SK-N-SH (cell line): ENCODE measurements around the gene SLC30A2. TPM values are rescaled to one million over a fixed set of nuclear protein-coding genes. Genes with fewer than 3 reads are reported as not detected.

Source experiments
- CTCF ChIA-PET: fragments of 300-600, 350-600 bp; formaldehyde crosslinking; extraction: SDS; loops from one replicate; lab custom pipeline; 2021; lab: Yijun Ruan, JAX
- POLR2A ChIA-PET: fragments of 350-600 bp; sonication (Branson Sonifier 250); formaldehyde crosslinking; extraction: SDS; loops from one replicate; lab custom pipeline; 2020; ENCODE audit warnings: antibody characterized with exemption, inconsistent platforms; lab: Yijun Ruan, JAX
- DNase-seq: peaks from one replicate; pipeline ENCODE4 v3.0.0; 2012
- H2AFZ ChIP-seq: fragments of 200-600 bp; sonication (generic); 2 replicates; pipeline ENCODE4 v1.8.1; 2016; ENCODE audit warnings: antibody characterized with exemption, mild to moderate bottlenecking, low read depth
- H3F3A ChIP-seq: fragments of 200-600 bp; sonication (generic); replicated peaks from 2 replicates; pipeline ENCODE3; 2016; ENCODE audit warnings: antibody characterized with exemption, mild to moderate bottlenecking; ENCODE audit not compliant: insufficient read depth
- H3K27ac ChIP-seq, 2 experiments: fragments of 200-500 bp in 1 of 2; fragments of 200-600 bp in 1 of 2; sonication (Bioruptor generic) in 1 of 2; sonication (generic), shearing (Covaris generic) in 1 of 2; 2 replicates each; pipeline versions ENCODE4 v1.5.1 to v1.6.1; 2014 to 2016; ENCODE audit warnings: low read depth in 2 of 2, inconsistent platforms in 1 of 2, low read length in 1 of 2, mild to moderate bottlenecking in 1 of 2, mixed read lengths in 1 of 2
- H3K27me3 ChIP-seq: fragments of 200-600 bp; sonication (generic), shearing (Covaris generic); 2 replicates; pipeline ENCODE4 v1.6.1; 2016; ENCODE audit warnings: mixed run types; ENCODE audit not compliant: insufficient read depth
- H3K36me3 ChIP-seq, 2 experiments: fragments of 200-500 bp in 1 of 2; fragments of 200-600 bp in 1 of 2; sonication (Bioruptor generic) in 1 of 2; sonication (generic) in 1 of 2; replicated peaks in 1 of 2; 2 replicates each; pipeline versions ENCODE3 to v1.5.1; 2014 to 2016; ENCODE audit warnings: low read length in 1 of 2, mild to moderate bottlenecking in 1 of 2; ENCODE audit not compliant: insufficient read depth in 2 of 2, control insufficient read depth in 1 of 2
- H3K4me1 ChIP-seq, 2 experiments: fragments of 200-500 bp in 1 of 2; fragments of 200-600 bp in 1 of 2; sonication (Bioruptor generic) in 1 of 2; sonication (generic), shearing (Covaris generic) in 1 of 2; 2 replicates each; pipeline versions ENCODE4 v1.5.1 to v1.6.1; 2014 to 2016; ENCODE audit warnings: low read depth in 1 of 2, low read length in 1 of 2, mixed run types in 1 of 2; ENCODE audit not compliant: insufficient read depth in 2 of 2, control insufficient read depth in 1 of 2
- H3K4me2 ChIP-seq: fragments of 200-600 bp; sonication (generic), shearing (Covaris generic); 2 replicates; pipeline ENCODE4 v1.6.1; 2017; ENCODE audit warnings: mixed run types
- H3K4me3 ChIP-seq, 2 experiments: fragments of 200-500 bp in 1 of 2; fragments of 200-600 bp in 1 of 2; sonication (Bioruptor generic) in 1 of 2; sonication (generic), shearing (Covaris generic) in 1 of 2; 2 replicates each; pipeline versions ENCODE4 v1.5.1 to v1.8.1; 2014 to 2016; ENCODE audit warnings: low read depth in 2 of 2, inconsistent platforms in 1 of 2, low read length in 1 of 2, mild to moderate bottlenecking in 1 of 2, mixed read lengths in 1 of 2, moderate library complexity in 1 of 2
- H3K79me2 ChIP-seq: fragments of 200-600 bp; sonication (generic); 2 replicates; pipeline ENCODE4 v1.8.1; 2017; ENCODE audit warnings: mild to moderate bottlenecking; ENCODE audit not compliant: insufficient read depth
- H3K9ac ChIP-seq: fragments of 200-600 bp; sonication (generic); 2 replicates; pipeline ENCODE4 v1.6.1; 2017; ENCODE audit warnings: mixed run types
- H3K9me2 ChIP-seq: fragments of 200-600 bp; sonication (generic); 2 replicates; pipeline ENCODE4 v1.6.1; 2017; ENCODE audit warnings: mixed run types
- H3K9me3 ChIP-seq: fragments of 200-600 bp; sonication (generic); 2 replicates; pipeline ENCODE4 v1.6.1; 2017; ENCODE audit warnings: mixed run types, mild to moderate bottlenecking, moderate library complexity
- H4K20me1 ChIP-seq: fragments of 200-600 bp; sonication (generic); 2 replicates; pipeline ENCODE4 v1.6.1; 2017; ENCODE audit warnings: mild to moderate bottlenecking, mixed run types; ENCODE audit not compliant: insufficient read depth
- EZH2phosphoT487 ChIP-seq: fragments of 200-600 bp; sonication (generic); IDR thresholded peaks from 2 replicates; pipeline ENCODE4 v1.6.1; 2017; ENCODE audit warnings: low read depth, mixed run types, mild to moderate bottlenecking, antibody characterized with exemption, moderate library complexity, borderline replicate concordance
- MXI1 ChIP-seq: IDR thresholded peaks from 2 replicates; pipeline ENCODE4 v1.6.1; 2012; ENCODE audit warnings: mild to moderate bottlenecking, low read depth, low read length, improper control_type of control experiment
- SIN3A ChIP-seq: IDR thresholded peaks from 2 replicates; pipeline ENCODE4 v1.6.1; 2012; ENCODE audit warnings: low read depth, mild to moderate bottlenecking, low read length, moderate library complexity, borderline replicate concordance
- TCF12 ChIP-seq: IDR thresholded peaks from 2 replicates; pipeline ENCODE4 v1.4.0; 2012
- WGBS: methylation state at CpG from one replicate; pipeline ENCODE4 v1.1.6; 2017; ENCODE audit warnings: low lambda C conversion rate; 5-methylcytosine and 5-hydroxymethylcytosine counted together
- polyA plus RNA-seq, 3 experiments: library from polyadenylated mRNA; depleted of rRNA; stranded (reverse); fragments of >200 nt; gene quantifications; 2 replicates each; pipeline ENCODE4 v1.2.3, GENCODE V29; 2012
- TF ChIP-seq, protein P1 (sequence below): fragments of 150-350 bp; IDR thresholded peaks from 2 replicates; pipeline ENCODE4 v1.6.1; 2016; ENCODE audit warnings: mild to moderate bottlenecking, low read depth, low read length
- TF ChIP-seq, protein P2 (sequence below): IDR thresholded peaks from 2 replicates; pipeline ENCODE4; 2012
- TF ChIP-seq, protein P3 (sequence below): IDR thresholded peaks from 2 replicates; pipeline ENCODE4 v1.4.0; 2012; ENCODE audit warnings: low read depth, borderline replicate concordance
- TF ChIP-seq, protein P4 (sequence below): IDR thresholded peaks from 2 replicates; pipeline ENCODE4 v1.6.1; 2012; ENCODE audit warnings: mild to moderate bottlenecking, low read depth, low read length, moderate library complexity

Gene SLC30A2, protein sequence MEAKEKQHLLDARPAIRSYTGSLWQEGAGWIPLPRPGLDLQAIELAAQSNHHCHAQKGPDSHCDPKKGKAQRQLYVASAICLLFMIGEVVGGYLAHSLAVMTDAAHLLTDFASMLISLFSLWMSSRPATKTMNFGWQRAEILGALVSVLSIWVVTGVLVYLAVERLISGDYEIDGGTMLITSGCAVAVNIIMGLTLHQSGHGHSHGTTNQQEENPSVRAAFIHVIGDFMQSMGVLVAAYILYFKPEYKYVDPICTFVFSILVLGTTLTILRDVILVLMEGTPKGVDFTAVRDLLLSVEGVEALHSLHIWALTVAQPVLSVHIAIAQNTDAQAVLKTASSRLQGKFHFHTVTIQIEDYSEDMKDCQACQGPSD
- polyA plus RNA-seq (2012; rRNA removed) = not detected in 2 replicates
- not detected in 2 replicates for polyA plus RNA-seq (2012; cell fraction: cytosol; rRNA removed)
- polyA plus RNA-seq (2012; cell fraction: nucleus; rRNA removed) = not detected in 2 replicates

DNA sequence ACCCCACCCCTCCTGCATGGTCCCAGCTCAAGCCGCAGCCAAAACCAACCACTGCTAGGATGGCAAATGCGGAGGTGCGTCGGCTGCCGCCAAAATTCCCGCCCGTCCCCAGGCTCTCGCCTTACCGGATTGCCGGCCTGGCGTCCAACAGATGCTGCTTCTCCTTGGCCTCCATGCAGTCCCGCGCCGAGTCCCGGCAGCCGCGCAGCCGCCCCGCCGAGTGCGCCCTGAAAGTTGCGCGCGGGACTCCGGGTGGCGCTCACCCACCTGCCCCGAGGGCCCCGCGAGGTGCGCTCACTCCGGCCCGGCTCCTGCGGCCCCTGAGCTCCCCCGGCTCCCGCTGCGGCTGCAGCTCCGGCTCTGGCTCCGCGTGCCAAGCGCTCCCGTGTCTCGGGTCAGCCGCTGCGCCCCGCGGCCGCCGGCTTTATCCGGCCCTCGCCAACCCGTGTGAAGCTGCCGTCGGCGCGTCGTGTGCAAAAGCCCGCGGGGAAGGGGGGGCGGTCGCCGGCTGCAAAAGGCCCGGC is at the start of gene SLC30A2:
SLC30A2 (minus strand) TSS at position 397 of the 524 bp plus-strand sequence; CDS start at position 175, 222 bp downstream.
- no CpG with 5 or more reads among the region's 62 CpGs for WGBS
- POLR2A ChIA-PET = no interaction called here
- Histone ChIP-seq H3K27me3 (peaks cover 70% of the 10 kb centered on the region), H3K27ac (no peak within 1 kb of the TSS), H3K4me3 (no peak within 1 kb of the TSS), H3K9me3 (no peaks in the 10 kb centered on the region), H3K9ac (no peak within 1 kb of the TSS), H3K4me1 (no peaks in the 10 kb centered on the region; a peak in 1 of 4 replicates), H4K20me1 (no peaks in the 10 kb centered on the region)
- peak; percentile 66; the same call in 1 of the 2 replicates for TF ChIP-seq EZH2phosphoT487
- TF ChIP-seq, protein P1, sequence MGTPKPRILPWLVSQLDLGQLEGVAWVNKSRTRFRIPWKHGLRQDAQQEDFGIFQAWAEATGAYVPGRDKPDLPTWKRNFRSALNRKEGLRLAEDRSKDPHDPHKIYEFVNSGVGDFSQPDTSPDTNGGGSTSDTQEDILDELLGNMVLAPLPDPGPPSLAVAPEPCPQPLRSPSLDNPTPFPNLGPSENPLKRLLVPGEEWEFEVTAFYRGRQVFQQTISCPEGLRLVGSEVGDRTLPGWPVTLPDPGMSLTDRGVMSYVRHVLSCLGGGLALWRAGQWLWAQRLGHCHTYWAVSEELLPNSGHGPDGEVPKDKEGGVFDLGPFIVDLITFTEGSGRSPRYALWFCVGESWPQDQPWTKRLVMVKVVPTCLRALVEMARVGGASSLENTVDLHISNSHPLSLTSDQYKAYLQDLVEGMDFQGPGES = no peak
- TF ChIP-seq, all 33 proteins: peak for 1
- Histone ChIP-seq H2AFZ (no peak within 1 kb of the TSS), H3K9me2 (no peaks in the 10 kb centered on the region), H3K79me2 (no peaks in the 10 kb centered on the region), H3K4me2 (peak within 1 kb of the TSS; percentile 15; the same call in 1 of the 2 replicates), H3F3A (no peaks in the 10 kb centered on the region), H3K36me3 (no peaks in the 10 kb centered on the region)
- DNase-seq = peak; percentile 71
- CTCF ChIA-PET = interaction anchor here (1.0 to 4.1 kb wide), 5 partner anchors 9 to 124 kb away, joined by 3 to 19 read pairs (median 5); partner anchors contain the start of gene ZNF593

DNA sequence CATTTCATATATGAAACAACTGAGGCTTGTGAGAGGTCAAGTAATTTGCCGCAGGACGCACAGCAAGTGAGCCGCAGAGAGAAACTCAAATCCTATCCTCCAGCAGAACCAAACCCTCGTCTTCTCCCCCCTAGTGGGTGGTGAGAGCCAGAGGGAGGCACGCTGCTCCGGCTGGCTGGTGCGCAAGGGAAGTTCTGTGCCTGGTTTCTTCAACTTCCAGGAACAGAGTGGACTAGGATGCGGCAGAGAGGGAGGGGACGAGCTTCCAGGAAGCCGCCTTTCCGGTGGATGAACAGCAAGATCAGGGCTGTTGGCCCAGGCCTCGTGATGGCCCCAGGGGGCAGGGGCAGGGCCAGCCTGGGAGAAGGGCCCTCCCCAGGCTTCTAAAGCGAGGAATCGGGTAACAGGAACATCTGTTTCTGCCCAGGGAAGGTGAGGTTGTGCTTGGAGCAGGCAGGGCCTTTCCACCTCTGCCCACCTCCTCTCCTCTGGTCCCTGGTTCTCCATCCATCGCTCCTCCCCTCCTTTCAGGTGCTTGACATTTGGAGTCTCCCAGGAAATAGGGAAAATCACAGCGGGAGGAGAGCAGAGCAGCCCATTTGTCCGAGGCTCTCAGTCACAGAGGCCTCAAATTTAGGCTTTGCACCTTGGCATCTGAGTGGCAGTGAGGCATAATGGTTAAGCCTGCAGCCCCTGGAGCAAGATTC is 48.9 kb upstream of the SLC30A2 start:
- Histone ChIP-seq H3K36me3 (no peaks in the 10 kb centered on the region), H3K4me3 (no peak overlapping the region), H3K9ac (no peak overlapping the region), H3K79me2 (no peaks in the 10 kb centered on the region), H3K27me3 (no peaks in the 10 kb centered on the region; the same call in 1 of the 2 replicates), H4K20me1 (no peaks in the 10 kb centered on the region), H3K27ac (no peak overlapping the region), H3K9me3 (no peaks in the 10 kb centered on the region), H3K4me2 (no peak overlapping the region), H2AFZ (no peak overlapping the region), H3K4me1 (peaks cover 0 to 12% of the 10 kb centered on the region in 2 experiments; a peak in 1 of 4 replicates), H3K9me2 (no peaks in the 10 kb centered on the region), H3F3A (no peaks in the 10 kb centered on the region)
- WGBS = 70% methylated on average over 12 of the region's 17 CpGs
- CTCF ChIA-PET = interaction anchor here (1.0 to 1.5 kb wide), 4 partner anchors 10 to 59 kb away, joined by 3 to 5 read pairs (median 4); no protein-coding TSS in a partner anchor
- TF ChIP-seq SIN3A (no peak), MXI1 (no peak), TCF12 (no peak)
- TF ChIP-seq, protein P2, sequence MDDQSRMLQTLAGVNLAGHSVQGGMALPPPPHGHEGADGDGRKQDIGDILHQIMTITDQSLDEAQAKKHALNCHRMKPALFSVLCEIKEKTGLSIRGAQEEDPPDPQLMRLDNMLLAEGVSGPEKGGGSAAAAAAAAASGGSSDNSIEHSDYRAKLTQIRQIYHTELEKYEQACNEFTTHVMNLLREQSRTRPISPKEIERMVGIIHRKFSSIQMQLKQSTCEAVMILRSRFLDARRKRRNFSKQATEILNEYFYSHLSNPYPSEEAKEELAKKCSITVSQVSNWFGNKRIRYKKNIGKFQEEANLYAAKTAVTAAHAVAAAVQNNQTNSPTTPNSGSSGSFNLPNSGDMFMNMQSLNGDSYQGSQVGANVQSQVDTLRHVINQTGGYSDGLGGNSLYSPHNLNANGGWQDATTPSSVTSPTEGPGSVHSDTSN = no peak
- TF ChIP-seq, protein P3, sequence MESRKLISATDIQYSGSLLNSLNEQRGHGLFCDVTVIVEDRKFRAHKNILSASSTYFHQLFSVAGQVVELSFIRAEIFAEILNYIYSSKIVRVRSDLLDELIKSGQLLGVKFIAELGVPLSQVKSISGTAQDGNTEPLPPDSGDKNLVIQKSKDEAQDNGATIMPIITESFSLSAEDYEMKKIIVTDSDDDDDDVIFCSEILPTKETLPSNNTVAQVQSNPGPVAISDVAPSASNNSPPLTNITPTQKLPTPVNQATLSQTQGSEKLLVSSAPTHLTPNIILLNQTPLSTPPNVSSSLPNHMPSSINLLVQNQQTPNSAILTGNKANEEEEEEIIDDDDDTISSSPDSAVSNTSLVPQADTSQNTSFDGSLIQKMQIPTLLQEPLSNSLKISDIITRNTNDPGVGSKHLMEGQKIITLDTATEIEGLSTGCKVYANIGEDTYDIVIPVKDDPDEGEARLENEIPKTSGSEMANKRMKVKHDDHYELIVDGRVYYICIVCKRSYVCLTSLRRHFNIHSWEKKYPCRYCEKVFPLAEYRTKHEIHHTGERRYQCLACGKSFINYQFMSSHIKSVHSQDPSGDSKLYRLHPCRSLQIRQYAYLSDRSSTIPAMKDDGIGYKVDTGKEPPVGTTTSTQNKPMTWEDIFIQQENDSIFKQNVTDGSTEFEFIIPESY = no peak
- TF ChIP-seq, protein P4, sequence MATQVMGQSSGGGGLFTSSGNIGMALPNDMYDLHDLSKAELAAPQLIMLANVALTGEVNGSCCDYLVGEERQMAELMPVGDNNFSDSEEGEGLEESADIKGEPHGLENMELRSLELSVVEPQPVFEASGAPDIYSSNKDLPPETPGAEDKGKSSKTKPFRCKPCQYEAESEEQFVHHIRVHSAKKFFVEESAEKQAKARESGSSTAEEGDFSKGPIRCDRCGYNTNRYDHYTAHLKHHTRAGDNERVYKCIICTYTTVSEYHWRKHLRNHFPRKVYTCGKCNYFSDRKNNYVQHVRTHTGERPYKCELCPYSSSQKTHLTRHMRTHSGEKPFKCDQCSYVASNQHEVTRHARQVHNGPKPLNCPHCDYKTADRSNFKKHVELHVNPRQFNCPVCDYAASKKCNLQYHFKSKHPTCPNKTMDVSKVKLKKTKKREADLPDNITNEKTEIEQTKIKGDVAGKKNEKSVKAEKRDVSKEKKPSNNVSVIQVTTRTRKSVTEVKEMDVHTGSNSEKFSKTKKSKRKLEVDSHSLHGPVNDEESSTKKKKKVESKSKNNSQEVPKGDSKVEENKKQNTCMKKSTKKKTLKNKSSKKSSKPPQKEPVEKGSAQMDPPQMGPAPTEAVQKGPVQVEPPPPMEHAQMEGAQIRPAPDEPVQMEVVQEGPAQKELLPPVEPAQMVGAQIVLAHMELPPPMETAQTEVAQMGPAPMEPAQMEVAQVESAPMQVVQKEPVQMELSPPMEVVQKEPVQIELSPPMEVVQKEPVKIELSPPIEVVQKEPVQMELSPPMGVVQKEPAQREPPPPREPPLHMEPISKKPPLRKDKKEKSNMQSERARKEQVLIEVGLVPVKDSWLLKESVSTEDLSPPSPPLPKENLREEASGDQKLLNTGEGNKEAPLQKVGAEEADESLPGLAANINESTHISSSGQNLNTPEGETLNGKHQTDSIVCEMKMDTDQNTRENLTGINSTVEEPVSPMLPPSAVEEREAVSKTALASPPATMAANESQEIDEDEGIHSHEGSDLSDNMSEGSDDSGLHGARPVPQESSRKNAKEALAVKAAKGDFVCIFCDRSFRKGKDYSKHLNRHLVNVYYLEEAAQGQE = no peak
- POLR2A ChIA-PET = no interaction called here
- DNase-seq = peak; percentile 61
